Measurements from ENCODE around the gene COIL. TPM values are rescaled to one million over a fixed set of nuclear protein-coding genes. Genes with fewer than 3 reads are reported as not detected.

Gene COIL
- total and polyA plus RNA-seq, 9 of the 15 experiments (the other 6 are each of a cell fraction or from before 2014, with no cell fraction given): 23.9 to 41.3 (median 28.7) TPM

DNA sequence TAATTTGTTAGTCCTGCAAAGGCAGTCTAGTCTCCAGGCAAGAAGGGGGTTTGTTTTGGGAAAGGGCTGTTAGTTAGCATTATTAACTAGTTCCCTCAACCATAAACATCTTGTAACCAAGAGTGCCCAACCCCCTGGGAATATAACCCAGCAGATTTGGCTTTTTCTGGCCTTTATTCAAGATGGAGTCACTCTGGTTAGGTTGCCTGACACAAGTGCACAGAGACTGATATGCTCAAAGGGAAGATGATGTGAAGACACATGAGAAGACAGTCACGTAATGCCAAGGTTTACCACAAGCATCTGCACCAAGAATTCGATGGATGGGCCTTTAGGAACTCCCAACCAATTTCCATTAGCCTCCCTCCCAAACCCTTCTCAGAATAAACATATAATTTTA is 13.2 kb upstream of the COIL start (continued):
- TF ChIP-seq, protein P1, sequence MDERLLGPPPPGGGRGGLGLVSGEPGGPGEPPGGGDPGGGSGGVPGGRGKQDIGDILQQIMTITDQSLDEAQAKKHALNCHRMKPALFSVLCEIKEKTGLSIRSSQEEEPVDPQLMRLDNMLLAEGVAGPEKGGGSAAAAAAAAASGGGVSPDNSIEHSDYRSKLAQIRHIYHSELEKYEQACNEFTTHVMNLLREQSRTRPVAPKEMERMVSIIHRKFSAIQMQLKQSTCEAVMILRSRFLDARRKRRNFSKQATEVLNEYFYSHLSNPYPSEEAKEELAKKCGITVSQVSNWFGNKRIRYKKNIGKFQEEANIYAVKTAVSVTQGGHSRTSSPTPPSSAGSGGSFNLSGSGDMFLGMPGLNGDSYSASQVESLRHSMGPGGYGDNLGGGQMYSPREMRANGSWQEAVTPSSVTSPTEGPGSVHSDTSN (CRISPR knock-in tag; IDR thresholded peaks at IDR 0.05; ENCODE audit: low read depth): no peak
- TF ChIP-seq, protein P1 (tag; conservative IDR thresholded peaks at IDR 0.05; ENCODE audit: low read depth): no peak
- TF ChIP-seq ZNF197 (CRISPR knock-in tag; IDR thresholded peaks at IDR 0.05; ENCODE audit: low read depth) (no peak), ZNF76 (CRISPR knock-in tag; IDR thresholded peaks at IDR 0.05; ENCODE audit: borderline replicate concordance) (0 out of 2 replicates have a peak, but pooled peaks have one; percentile 48), PHB2 (IDR thresholded peaks at IDR 0.05; ENCODE audit: low read depth) (no peak), CHD4 (IDR thresholded peaks at IDR 0.05; ENCODE audit: insufficient read depth, insufficient replicate concordance, low read depth, low read length, poor library complexity, severe bottlenecking) (no peak), CBFA2T3 (IDR thresholded peaks at IDR 0.05) (no peak), BACH1 (tag; IDR thresholded peaks at IDR 0.05) (peak; percentile 55; the same call in 1 of the 2 replicates), CEBPG (CRISPR knock-in tag; IDR thresholded peaks at IDR 0.05) (no peak), CEBPG (tag; conservative IDR thresholded peaks at IDR 0.05 in 1 of 2, IDR thresholded peaks at IDR 0.05 in 1 of 2) (no peak), RFX5 (IDR thresholded peaks at IDR 0.05; ENCODE audit: low read depth, low read length) (no peak), EGR1 (conservative IDR thresholded peaks at IDR 0.05) (no peak), ZBTB1 (CRISPR knock-in tag; IDR thresholded peaks at IDR 0.05; ENCODE audit: borderline replicate concordance, low read depth) (no peak), NFYB (IDR thresholded peaks at IDR 0.05; ENCODE audit: extremely low read depth, insufficient read length) (no peak), BMI1 (IDR thresholded peaks at IDR 0.05; ENCODE audit: low read length) (no peak), TEAD2 (tag; IDR thresholded peaks at IDR 0.05) (0 out of 2 replicates have a peak, but pooled peaks have one; percentile 55), MIER1 (IDR thresholded peaks at IDR 0.05; ENCODE audit: low read depth) (no peak), ESRRB (CRISPR knock-in tag; IDR thresholded peaks at IDR 0.05; ENCODE audit: borderline replicate concordance) (no peak), MYC (IDR thresholded peaks at IDR 0.05; ENCODE audit: low read depth, low read length) (no peak), MYC (CRISPR knock-in tag; IDR thresholded peaks at IDR 0.05; ENCODE audit: borderline replicate concordance, low read depth) (no peak), BCOR (IDR thresholded peaks at IDR 0.05) (no peak), ZNF24 (IDR thresholded peaks at IDR 0.05) (no peak), SPI1 (IDR thresholded peaks at IDR 0.05; ENCODE audit: borderline replicate concordance, low read depth, low read length) (no peak)
- TF ChIP-seq, protein P2, sequence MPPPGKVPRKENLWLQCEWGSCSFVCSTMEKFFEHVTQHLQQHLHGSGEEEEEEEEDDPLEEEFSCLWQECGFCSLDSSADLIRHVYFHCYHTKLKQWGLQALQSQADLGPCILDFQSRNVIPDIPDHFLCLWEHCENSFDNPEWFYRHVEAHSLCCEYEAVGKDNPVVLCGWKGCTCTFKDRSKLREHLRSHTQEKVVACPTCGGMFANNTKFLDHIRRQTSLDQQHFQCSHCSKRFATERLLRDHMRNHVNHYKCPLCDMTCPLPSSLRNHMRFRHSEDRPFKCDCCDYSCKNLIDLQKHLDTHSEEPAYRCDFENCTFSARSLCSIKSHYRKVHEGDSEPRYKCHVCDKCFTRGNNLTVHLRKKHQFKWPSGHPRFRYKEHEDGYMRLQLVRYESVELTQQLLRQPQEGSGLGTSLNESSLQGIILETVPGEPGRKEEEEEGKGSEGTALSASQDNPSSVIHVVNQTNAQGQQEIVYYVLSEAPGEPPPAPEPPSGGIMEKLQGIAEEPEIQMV (tag; conservative IDR thresholded peaks at IDR 0.05; ENCODE audit: low read depth): 0 out of 2 replicates have a peak, but pooled peaks have one; percentile 52
- TF ChIP-seq, protein P3, sequence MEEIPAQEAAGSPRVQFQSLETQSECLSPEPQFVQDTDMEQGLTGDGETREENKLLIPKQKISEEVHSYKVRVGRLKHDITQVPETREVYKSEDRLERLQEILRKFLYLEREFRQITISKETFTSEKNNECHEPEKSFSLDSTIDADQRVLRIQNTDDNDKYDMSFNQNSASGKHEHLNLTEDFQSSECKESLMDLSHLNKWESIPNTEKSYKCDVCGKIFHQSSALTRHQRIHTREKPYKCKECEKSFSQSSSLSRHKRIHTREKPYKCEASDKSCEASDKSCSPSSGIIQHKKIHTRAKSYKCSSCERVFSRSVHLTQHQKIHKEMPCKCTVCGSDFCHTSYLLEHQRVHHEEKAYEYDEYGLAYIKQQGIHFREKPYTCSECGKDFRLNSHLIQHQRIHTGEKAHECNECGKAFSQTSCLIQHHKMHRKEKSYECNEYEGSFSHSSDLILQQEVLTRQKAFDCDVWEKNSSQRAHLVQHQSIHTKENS (CRISPR knock-in tag; IDR thresholded peaks at IDR 0.05): no peak
